RWPE2 (cell line): ENCODE measurements around the gene CDON.

Experiments used
- ATAC-seq: fragments of 200-7000 bp; cut with Tn5 transposase; 3 replicates; pipeline ENCODE4 v1.9.1; 2021; ENCODE audit warnings: low read depth
- DNase-seq: peaks from one replicate; pipeline ENCODE4 v3.0.0-alpha.2; 2020; ENCODE audit warnings: low spot score
- H3K27ac ChIP-seq: fragments of 450-650 bp; 2 replicates; pipeline ENCODE4 v1.5.1; 2017; ENCODE audit warnings: mild to moderate bottlenecking; ENCODE audit not compliant: poor library complexity, severe bottlenecking
- H3K27me3 ChIP-seq: fragments of 250-450 bp; sonication (Bioruptor Pico); 2 replicates; pipeline ENCODE4 v1.5.1; 2021; ENCODE audit warnings: mild to moderate bottlenecking, moderate library complexity; ENCODE audit not compliant: insufficient read depth, poor library complexity, severe bottlenecking
- H3K36me3 ChIP-seq: fragments of 250-450 bp; sonication (Bioruptor Pico); 2 replicates; pipeline ENCODE4 v1.5.1; 2020; ENCODE audit warnings: low read depth, mild to moderate bottlenecking, moderate library complexity
- H3K4me1 ChIP-seq: fragments of 250-450 bp; sonication (Bioruptor Pico); 2 replicates; pipeline ENCODE4 v1.5.1; 2021; ENCODE audit warnings: mild to moderate bottlenecking, moderate library complexity; ENCODE audit not compliant: insufficient read depth, poor library complexity, severe bottlenecking
- H3K4me3 ChIP-seq: fragments of 250-450 bp; sonication (Bioruptor Pico); 2 replicates; pipeline ENCODE4 v1.5.1; 2021; ENCODE audit warnings: mild to moderate bottlenecking, moderate library complexity; ENCODE audit not compliant: severe bottlenecking
- H3K9me3 ChIP-seq: fragments of 250-450 bp; sonication (Bioruptor Pico); 2 replicates; pipeline ENCODE4 v1.5.1; 2021; ENCODE audit warnings: mild to moderate bottlenecking, moderate library complexity; ENCODE audit not compliant: severe bottlenecking
- TF ChIP-seq, protein P1 (sequence below): fragments of 450-650 bp; IDR thresholded peaks from one replicate; pipeline ENCODE4 v1.5.1; 2017; ENCODE audit warnings: mild to moderate bottlenecking, moderate library complexity; ENCODE audit not compliant: poor library complexity, severe bottlenecking

Gene CDON

GRCh38 chr11:126058105-126058874, 4.4 kb downstream of the CDON start:
- TF ChIP-seq, protein P1, sequence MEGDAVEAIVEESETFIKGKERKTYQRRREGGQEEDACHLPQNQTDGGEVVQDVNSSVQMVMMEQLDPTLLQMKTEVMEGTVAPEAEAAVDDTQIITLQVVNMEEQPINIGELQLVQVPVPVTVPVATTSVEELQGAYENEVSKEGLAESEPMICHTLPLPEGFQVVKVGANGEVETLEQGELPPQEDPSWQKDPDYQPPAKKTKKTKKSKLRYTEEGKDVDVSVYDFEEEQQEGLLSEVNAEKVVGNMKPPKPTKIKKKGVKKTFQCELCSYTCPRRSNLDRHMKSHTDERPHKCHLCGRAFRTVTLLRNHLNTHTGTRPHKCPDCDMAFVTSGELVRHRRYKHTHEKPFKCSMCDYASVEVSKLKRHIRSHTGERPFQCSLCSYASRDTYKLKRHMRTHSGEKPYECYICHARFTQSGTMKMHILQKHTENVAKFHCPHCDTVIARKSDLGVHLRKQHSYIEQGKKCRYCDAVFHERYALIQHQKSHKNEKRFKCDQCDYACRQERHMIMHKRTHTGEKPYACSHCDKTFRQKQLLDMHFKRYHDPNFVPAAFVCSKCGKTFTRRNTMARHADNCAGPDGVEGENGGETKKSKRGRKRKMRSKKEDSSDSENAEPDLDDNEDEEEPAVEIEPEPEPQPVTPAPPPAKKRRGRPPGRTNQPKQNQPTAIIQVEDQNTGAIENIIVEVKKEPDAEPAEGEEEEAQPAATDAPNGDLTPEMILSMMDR = no peak
- no peaks in the 10 kb centered on the region for H3K9me3 ChIP-seq
- DNase-seq (no peak), ATAC-seq (no peak)
- H3K27ac ChIP-seq = no peak overlapping the region
- no peaks in the 10 kb centered on the region for H3K4me1 ChIP-seq
- H3K27me3 ChIP-seq = no peaks in the 10 kb centered on the region
- no peak overlapping the region for H3K4me3 ChIP-seq
- H3K36me3 ChIP-seq = no peaks in the 10 kb centered on the region

DNA sequence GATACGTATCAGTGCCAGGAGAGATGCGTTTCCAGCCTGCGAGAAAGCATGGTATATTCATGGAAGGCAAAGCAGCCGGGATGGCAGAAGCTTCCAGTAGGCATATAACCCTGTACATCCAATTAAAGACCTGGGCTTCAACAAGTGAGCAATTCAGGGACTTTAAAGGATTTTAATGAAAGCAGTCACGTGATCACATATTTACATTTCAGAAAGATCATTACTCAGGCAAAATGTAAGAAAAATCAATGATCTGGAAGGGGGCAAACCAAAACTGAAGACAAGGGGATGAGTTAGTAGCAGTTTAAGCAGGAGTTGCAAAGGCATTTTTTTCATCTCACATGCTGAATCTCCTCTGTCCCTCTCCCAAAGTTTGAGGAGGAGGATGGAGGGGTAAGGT, 7.8 kb downstream of the CDON start:
- TF ChIP-seq, protein P1 = no peak
- ATAC-seq = no peak
- no peak overlapping the region for H3K4me3 ChIP-seq
- H3K9me3 ChIP-seq = no peaks in the 10 kb centered on the region
- no peak for DNase-seq
- no peaks in the 10 kb centered on the region for H3K4me1 ChIP-seq
- no peak overlapping the region for H3K27ac ChIP-seq
- no peaks in the 10 kb centered on the region for H3K27me3 ChIP-seq
- H3K36me3 ChIP-seq = no peaks in the 10 kb centered on the region

- Histone ChIP-seq H3K36me3 (no peaks in the 10 kb centered on the region), H3K4me1 (no peaks in the 10 kb centered on the region), H3K27me3 (no peaks in the 10 kb centered on the region), H3K27ac (no peak overlapping the region), H3K9me3 (no peaks in the 10 kb centered on the region), H3K4me3 (no peak overlapping the region)
- ATAC-seq = no peak
- TF ChIP-seq, protein P1 = no peak
- no peak for DNase-seq
Measured at GRCh38 chr11:126054408-126054807, 8.3 kb downstream of the CDON start.

DNA sequence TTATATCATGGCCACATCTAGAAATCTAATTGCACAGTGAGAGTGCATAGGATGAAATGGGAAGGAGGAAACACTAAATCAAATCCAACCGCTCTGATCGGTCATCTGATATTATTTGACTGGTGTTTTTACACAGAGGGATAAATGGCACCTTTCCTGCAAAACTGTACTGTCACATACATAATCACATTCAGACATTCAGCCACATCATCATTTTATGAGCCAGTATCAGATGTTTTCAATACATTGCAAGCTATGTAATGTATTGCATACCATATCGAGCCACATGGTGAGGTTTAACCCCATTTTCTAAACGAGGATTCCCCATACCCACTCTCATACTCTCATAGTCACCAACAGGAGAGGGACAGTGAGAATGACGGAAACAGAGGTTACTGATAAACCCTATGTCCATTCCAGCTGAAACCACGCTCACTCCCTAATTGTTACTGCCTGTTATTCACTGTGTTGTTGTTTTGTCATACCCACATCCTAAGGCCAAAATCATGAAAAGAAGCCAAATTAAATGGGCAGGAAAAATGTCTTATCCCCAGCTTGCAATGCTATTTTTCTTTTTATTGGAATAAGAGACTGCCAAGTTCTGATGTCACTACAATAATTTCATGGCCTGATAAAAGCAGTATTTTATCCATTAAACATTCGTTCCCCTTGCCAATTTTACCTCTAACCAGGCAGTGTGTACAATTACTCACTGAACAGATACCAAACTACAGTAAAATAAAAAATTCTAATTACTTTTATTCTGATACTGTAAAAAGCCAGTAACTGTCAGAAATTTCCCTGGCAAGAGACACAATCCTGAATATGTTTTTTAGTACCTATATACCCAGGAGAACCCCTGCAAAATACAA, 9.0 kb downstream of the CDON start:
- Histone ChIP-seq H3K27me3 (no peaks in the 10 kb centered on the region), H3K4me3 (no peak overlapping the region), H3K36me3 (no peaks in the 10 kb centered on the region), H3K4me1 (no peaks in the 10 kb centered on the region), H3K9me3 (no peaks in the 10 kb centered on the region), H3K27ac (no peak overlapping the region)
- ATAC-seq = no peak
- DNase-seq = no peak
- TF ChIP-seq, protein P1 = no peak
